ENCODE results near the gene SMCP.

GRCh38 chr1:152876827-152877226, 1.3 kb upstream of the SMCP start:
- TF ChIP-seq, protein P1, sequence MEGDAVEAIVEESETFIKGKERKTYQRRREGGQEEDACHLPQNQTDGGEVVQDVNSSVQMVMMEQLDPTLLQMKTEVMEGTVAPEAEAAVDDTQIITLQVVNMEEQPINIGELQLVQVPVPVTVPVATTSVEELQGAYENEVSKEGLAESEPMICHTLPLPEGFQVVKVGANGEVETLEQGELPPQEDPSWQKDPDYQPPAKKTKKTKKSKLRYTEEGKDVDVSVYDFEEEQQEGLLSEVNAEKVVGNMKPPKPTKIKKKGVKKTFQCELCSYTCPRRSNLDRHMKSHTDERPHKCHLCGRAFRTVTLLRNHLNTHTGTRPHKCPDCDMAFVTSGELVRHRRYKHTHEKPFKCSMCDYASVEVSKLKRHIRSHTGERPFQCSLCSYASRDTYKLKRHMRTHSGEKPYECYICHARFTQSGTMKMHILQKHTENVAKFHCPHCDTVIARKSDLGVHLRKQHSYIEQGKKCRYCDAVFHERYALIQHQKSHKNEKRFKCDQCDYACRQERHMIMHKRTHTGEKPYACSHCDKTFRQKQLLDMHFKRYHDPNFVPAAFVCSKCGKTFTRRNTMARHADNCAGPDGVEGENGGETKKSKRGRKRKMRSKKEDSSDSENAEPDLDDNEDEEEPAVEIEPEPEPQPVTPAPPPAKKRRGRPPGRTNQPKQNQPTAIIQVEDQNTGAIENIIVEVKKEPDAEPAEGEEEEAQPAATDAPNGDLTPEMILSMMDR (conservative IDR thresholded peaks at IDR 0.05; ENCODE audit: low read depth, low read length), result no peak
- no peak for TF ChIP-seq EZH2 (IDR thresholded peaks at IDR 0.05; ENCODE audit: borderline replicate concordance, low read depth, low read length, poor library complexity, severe bottlenecking)
